ENCODE data around the gene SEPTIN2.
"Not testable (repeated sequence)": the region's sequence is repeated elsewhere in the genome, so short reads cannot be mapped to it uniquely, and the experiment has no call there.

SEPTIN2 gene

DNA sequence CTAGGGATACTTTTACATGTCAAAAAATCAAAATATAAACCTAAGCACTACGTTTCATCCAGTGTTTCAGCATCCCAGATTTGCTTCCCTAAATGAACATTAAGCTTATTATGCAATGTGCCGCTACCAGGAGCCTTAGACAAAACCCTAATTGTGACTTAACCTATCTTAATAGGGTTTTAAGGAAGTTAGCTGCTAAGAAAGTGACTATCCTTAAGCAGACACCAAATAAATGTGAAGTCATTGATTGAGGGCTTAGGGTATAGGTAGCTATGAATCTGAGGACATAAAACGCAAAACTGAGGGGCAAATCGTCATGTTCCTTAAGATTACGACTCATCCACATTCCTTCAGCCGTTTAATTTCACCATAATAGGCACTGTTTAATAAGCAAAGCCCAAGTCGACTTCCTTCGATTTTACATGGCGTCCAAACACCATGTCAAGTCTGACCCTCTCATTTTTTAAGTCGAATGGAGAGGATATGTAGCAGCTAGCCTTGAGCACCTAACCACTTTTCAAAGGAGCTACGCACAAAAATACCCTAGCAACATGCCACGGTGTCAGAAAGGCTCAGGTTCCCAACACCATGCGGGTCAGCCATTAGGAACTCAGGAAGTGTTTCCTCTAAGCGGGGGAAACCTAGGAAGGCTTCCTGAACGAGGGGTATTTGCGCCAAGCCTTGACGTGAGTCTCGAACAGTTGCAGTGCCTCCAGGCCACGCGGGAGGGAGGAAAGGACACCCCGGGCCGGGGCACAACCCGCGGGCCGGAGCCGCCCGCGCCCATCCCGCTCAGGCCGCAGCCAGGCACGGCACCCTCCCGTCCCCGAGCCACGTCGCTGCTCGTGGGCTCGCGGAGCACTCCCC, 1.3 kb upstream of the SEPTIN2 start:
- no peak for DNase-seq (ENCODE audit: low spot score)

DNA sequence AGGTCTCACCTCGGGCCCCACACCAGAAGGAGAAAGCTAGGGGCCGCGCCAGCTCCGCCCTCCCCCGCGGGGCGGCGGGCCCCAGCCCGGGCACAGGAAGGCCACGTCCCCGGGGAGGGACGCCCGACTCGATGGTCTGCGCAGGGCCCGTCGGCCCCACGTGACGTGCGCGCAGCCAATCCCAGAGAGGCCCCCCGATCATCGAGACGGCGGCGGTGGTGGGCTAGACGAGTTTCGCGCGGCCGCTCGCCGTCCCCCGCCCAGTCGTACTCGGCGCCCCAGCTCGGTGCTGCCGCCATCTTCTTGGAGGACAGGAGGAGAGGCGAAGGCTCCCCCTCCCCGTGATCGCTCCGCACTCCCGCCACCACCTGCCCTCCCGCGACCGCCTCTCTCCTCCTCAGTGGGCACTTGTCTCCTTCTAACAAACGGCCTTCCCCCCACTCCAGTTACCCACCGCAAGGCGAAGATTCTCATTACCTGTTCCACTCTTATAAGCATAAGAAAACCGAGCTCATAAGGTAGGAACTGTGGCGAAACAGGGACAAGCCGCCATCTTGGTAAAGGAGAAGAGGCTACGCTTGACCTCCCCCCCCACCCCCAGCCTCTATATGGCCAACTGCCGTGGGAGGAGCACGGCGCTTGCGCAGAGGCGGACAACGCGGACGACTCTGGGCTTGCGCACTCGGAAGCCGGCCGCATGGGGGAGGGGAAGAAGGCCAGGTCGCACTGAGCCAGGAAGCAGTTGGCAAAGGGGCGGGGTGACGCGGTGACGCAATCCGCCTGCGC, 439 bp upstream of the SEPTIN2 start, which contains the start of gene HDLBP:
TSS of gene HDLBP (minus strand) at position 580 of the 786 bp plus-strand sequence. CDS start 48,803 bp downstream, outside the sequence.
- DNase-seq (ENCODE audit: low spot score), result peak; percentile 100

DNA sequence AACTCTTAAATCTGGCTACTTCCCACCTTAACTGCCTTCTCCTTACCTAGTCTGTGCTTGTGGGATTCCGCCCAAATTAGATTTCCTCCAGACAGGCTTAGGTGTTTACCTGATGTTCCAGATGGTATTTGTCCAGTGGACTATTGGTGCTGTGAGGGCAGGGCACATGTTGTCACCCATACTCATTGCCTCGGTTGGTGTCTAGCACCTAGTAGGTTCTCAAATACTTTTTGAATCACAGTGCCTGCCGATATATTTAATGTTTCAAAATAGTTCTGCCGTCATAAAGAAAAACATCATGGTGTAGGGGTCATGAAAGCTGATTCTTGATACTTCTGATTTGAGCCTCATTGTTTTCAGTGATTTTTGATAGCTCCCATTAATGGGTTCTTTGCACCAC, 1.1 kb downstream of the SEPTIN2 start:
- no peak for DNase-seq (ENCODE audit: low spot score)

DNA sequence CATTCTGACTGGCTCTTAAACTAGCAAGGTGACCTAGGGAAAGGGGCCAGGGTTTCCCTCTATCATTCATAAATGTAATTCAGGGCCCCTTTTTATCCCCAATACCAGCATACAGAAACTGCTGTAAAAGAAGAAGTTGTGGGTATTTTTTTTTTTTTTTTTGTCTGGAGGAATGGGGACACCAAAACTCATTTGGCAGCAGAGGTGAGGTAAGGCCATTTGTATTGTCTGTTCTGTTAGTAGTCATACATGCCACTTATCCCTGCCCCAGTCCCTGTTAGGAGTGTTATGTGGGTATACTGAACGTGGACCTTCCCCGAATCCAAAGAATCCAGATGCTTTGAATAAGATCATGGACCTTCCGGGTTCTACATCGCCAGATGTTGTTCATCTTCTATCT, 1.7 kb downstream of the SEPTIN2 start:
- DNase-seq (ENCODE audit: low spot score), result no peak

DNA sequence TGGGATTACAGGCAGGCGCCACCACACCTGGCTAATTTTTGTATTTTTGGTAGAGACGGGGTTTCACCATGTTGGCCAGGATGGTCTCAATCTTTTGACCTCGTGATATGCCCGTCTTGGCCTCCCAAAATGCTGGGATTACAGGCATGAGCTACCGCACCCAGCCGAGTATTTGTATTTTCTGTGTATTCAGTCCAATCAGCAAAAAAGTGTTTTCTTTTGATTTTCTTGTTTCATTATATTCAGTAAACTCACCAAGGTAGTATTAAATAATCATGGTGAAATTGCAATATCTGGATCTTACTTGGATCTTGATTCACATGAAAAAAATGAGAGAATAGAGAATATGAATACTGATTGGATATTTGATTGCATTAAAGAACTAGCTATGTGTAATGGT, 3.1 kb downstream of the SEPTIN2 start:
- DNase-seq (ENCODE audit: low spot score), result not testable (repeated sequence)

DNA sequence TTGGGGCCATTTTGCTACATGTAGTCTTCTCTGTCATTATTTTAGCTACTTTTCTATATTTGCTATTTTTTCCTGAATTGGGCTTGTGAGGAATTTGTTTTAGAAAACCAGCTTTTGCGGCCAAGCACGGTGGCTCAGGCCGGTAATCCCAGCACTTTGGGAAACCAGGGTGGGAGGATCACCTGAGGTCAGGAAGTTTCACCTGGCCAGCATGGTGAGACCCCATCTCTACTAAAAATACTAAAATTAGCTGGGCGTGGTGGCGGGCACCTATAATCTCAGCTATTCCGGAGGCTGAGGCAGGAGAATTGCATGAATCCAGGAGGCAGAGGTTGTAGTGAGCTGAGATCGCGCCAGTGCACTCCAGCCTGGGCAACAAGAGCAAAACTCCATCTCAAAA, 4.7 kb downstream of the SEPTIN2 start:
- DNase-seq (ENCODE audit: low spot score), result no peak

DNA sequence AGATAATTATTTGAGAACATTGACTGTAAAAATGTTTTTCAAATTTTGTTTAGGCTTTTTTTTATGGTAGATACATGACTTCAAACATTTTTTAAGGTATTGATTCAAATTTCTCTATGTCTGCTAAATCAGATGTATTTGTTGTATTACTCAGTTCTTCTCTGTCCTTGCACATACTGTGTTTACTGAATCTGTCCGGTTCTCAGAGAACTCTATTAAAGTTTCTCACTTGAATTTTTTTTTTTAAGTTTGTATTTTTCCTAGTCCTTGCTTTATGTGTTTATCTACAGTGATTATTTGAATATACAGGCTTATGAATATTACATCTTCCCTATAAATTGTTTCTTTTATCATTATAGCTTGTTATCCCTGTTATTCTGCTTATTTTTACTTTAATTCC, 5.3 kb downstream of the SEPTIN2 start:
- DNase-seq (ENCODE audit: low spot score), result no peak

DNA sequence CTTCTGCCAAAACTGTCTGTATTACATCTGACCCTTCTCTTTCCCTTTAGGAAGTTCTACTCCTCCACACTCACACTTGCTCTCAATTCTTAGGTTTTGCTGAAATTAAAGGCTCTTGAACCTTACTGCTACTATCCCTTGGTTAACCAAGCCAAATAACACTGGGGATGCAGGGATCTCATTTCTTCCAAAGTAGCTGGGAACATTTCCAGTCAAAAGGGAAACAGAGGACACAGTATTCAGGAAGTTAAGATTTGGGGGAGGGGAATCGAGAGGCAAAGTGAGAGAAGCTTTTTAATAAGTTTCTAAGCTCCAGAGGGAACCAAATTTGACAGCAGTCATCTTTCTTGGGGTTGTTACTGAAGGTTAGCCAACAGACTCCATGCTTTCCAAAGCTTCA, 6.2 kb downstream of the SEPTIN2 start:
- no peak for DNase-seq (ENCODE audit: low spot score)

DNA sequence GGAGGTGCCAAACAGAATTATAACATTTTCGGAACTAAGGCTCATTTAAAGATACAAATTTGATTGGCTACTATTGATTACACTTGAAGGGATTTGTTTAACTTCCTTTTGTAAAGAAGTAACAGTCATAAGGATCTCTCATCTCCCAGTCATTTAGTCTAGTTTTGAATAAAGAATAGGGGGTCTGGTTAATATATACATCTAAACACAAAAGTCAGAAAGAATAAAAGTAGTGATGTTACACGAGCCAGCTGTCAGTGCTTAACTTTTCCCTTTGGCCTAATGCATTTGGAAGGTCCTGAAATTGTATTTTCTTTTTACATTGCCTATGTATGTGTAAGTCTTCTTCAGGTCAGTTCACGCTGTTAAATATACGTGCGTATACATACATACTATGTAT, 8.1 kb downstream of the SEPTIN2 start:
- no peak for DNase-seq (ENCODE audit: low spot score)

DNA sequence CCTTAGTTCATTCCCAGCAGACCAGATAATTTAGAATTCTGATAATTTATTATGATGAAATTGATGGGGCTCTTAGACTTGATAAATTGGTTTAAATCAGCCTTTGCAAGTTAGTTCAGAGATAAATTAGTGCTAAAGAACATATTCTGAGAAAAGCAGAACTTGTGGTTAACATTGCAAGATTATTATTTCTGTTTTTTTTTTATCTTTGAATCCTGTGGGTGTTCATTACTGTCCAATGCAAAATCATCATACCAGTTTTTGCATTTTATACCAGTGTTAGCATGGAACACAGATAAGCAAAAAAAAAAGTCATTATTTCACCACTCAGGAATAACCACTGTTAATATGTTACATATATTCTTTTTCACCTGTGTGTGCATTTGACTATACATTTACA, 9.1 kb downstream of the SEPTIN2 start:
- no peak for DNase-seq (ENCODE audit: low spot score)

DNA sequence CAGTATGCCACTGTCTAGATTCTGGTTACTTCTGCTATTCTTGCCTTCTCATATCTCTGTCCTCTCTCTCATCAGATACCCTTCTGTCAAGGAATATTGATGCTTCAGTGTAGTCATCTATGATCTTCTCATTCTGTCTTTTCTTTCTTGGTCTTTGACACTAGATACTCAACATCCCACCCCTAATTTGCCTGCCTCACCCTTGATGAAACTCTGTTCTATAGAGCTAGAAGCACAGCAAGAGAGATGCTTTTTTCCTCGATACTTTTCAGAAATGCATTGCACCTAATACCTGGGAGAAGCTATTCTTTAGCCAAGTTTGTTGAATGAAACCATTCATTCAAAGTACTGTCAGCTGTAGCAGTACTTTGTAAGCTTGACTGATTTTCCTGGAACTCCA, 9.5 kb downstream of the SEPTIN2 start:
- DNase-seq (ENCODE audit: low spot score), result no peak

DNA sequence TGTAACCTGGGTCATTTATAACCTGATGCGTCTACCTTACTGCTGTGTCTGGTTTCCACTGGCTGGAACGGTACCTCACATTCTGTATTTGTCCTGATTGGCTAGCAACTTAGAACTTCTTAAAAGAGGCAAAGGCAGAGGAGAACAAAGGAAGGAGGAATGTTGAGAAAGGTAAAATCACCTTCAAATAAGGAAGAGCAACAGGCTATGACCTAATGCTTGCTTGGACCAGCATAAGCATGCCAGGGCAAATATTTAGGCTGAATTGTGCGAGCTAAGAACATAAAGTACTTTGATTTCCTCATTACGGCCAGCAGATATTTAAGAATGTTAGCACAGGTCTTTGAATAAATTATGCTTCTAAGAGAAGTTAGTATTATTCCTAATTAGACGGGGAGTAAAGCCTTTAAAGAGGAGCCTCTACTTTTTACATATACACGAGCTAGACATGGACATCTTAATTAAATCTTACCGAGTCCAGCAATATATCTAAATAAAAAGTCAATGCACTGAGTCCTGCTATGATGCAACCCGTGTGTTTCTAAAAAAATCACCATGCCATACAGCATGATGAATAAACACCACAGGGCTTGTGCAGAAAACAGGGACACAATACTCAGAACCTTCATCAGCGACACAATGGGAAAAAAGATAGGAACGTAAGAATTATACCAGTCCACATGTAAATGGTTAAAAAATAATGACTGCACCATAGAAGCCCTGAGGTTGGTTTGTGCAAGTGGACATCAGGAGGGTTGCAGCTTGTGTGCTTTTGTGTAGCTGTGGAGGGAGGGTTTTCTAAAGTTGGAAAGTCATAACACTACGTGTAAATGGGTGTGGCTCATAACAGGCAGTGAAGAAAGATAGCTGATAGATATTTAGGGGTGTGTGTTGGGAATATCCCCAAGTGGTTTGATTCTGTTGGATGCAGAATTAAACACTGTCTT, 14.2 kb downstream of the SEPTIN2 start:
- DNase-seq (ENCODE audit: low spot score), result no peak

DNA sequence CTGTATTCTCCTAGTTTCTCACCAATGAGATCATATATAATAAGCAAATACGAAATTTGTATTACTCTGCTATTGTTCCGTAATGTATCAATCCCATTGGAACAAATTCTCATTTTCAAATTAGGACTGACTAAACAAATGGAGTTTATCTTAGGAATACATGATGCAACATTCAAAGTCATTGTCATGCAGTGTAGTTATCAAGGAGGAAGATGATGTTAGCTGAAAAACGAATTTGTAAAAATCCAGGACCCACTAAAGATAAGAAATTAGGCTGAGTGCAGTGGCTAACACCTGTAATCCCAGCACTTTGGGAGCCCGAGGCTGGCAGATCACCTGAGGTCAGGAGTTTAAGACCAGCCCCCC, 14.9 kb downstream of the SEPTIN2 start:
- no peak for DNase-seq (ENCODE audit: low spot score)

DNA sequence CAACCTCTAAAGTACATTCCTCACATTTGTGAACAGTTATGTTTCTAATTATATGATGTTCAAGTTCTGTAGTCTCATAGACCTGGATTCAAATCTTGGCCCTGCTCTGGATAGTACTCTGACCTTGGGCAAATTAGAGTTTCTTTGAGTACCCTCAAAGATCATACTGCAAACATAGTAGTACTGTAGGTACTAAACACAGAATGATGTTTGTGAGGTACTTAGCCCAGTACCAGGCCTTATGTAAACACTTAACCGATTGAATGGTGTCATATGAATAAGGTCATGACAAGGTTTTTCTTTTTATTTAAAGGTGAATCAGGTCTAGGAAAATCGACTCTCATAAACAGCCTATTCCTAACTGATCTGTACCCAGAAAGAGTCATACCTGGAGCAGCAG, 19.1 kb downstream of the SEPTIN2 start:
- DNase-seq (ENCODE audit: low spot score), result no peak

DNA sequence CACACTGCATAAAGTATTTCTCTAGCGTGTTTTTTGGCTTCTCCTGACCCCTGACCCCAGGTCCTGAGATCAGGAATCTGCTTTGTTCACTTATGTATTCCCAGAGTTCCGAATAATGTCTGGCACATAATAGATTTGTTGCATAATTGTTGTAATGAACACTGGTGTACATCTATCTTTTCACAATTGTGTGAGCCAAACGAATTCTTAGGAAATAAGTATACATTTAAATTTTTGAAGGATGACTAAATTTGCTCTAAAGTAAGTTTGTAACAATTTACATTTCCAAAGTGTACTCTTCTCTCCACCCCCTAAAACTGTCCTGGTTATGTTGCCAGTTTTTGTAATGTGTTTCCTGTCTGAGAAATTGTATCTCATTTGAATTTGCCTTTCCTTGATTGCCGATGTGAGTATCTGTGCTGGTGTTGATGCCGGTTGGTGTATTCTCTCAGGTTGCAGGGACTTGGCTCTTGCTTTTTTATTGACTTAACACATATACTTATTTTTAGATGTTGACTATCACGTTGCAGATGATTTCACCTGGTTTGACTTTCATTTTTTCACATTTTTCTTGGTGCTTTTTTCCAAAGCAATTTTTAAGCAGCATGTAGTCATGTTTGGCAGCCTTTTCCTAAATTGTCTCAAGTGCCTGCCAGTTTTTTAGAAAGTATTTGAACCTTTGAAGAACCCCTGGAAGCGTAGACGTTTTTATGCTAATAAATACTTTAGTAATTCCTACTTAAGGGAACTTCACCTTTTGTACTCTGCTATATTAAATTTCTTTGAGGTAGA, 24.3 kb downstream of the SEPTIN2 start:
- no peak for DNase-seq (ENCODE audit: low spot score)

DNA sequence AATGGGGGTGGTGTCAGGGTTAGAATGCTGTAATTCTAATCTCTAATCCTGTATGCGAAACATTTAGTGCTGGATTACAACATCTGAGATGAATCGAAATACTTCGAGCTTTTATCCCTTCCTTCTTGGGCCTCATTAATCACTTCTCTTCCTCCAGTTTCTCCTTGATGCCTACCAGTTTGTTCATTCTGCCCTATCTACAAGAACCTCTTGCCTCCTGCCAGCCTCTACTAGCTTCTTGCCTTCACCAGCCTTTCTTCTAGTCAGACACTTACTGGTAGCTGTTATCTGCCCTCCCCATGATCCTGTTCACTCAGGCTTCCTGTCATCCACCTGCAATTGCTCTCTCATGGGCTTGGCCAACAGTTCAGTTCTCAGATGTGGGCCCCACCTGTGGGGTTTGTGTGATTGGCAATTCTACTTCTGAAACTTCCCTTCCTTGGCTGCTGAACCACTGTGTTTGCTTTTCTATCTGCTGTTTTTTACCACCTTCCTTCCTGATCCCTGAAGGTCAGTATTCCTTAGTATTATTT, 25.0 kb downstream of the SEPTIN2 start:
- DNase-seq (ENCODE audit: low spot score), result no peak

DNA sequence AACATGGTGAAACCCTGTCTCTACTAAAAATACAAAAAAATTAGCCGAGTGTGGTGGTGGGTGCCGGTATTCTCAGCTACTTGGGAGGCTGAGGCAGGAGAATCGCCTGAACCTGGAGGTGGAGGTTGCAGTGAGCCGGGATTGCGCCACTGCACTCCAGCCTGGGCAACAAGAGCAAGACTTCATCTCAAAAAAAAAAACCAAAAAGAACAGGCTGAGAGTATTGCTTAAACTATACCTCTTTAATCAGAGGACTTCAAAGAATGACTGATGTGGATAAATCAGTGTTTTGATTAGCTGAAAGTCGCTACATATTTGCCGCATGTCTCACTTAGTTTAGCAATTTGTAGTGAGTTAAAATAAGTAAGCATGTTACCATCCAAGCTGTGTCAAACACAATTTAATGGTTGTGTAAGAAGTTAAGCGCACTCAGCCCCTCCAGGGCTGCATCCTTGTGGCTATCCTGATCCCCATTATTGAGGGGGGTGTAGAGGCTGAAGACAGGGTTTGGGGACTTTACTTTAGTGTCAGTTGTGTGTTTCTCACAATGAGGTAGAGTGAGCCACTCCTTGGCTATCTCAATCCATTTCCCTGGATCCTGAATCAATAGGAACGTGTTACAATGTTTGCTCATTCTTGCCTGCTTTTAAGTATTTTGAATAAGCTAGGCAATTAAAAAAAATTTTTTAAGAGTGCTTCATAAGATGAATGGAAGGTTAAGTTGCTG, 29.4 kb downstream of the SEPTIN2 start:
- DNase-seq (ENCODE audit: low spot score), result no peak

DNA sequence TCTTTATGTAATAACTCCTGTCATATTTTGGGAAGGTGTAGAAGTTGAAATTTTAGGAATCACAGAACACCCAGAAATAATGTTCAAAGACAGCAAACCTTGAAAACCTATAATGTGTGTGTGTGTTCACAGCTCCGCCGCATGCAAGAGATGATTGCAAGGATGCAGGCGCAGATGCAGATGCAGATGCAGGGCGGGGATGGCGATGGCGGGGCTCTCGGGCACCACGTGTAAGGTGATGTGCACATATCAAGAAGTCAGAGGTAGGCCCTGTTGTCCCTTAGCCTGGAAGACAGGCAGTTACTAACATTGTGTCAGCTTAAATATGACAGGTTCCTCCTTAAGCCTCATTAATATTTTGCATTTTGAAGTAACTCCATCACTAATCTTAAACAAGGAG, 34.2 kb downstream of the SEPTIN2 start:
- DNase-seq (ENCODE audit: low spot score), result no peak

DNA sequence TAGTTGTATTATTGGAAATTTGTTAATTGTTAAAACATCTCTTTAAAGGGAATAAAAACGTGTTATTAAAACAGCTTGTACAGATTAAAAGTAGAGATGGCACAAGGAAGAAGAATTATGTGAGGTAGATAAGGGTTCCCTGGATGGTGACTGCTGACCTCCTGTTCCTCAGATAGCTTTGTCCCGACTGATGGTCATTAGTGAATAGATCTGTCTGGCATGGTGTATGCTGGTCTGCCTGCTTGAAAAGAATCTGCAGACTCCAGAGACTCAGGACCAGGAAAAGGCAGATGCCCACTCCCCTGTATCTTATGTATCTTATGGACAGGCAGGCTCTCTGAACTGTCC, 34.8 kb downstream of the SEPTIN2 start:
- no peak for DNase-seq (ENCODE audit: low spot score)

DNA sequence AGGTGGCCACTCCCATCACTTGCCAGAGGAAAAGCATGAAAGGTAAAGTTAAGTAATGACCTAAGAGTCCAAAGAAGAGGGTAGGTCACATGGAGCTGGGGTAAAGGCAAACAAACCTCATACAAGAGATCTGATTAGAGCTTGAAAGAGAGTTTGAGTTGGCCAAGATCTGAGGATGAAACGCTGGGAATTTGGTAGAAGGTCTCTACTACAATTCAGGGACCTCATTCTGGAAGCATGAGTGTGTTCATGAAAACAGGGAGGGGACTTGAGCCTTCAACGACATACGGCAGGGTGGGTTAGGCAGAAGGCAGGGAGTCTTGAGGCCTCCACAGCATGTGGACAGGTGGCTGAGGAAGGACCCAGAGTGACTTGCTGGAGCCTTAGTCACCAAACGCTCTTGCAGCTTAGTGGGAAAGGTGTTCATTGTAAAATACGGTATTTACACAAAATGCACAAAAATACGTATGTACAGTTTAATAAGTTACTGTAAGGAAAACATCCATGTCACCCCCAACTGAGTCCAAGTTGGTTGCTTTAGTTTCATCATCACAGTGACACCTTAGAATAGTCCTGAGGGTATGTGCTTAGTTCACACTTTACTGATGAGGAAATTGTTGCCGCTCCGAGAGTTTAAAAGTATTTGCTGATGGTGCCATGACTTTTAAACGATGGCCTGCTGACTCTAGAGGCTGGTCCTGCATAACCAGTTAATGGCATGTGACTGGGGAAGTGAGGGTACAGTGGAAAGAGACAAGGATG, 35.3 kb downstream of the SEPTIN2 start:
- no peak for DNase-seq (ENCODE audit: low spot score)
